GM10248 (cell line): ENCODE measurements around the gene VAV2.

Source experiments
- CTCF ChIA-PET: fragments of 300-600 bp; sonication (Branson Sonifier 250); formaldehyde crosslinking; extraction: SDS; loops from one replicate; lab custom pipeline; 2021; ENCODE audit warnings: antibody characterized with exemption; lab: Yijun Ruan, JAX
- POLR2A ChIA-PET: fragments of 350-650 bp; sonication (Branson Sonifier 250); formaldehyde crosslinking; extraction: SDS; loops from one replicate; lab custom pipeline; 2020; ENCODE audit warnings: antibody characterized with exemption; lab: Yijun Ruan, JAX
- DNase-seq: peaks from one replicate; pipeline ENCODE4 v3.0.0; 2012; ENCODE audit errors: extremely low spot score
- CTCF ChIP-seq: IDR thresholded peaks from 2 replicates; pipeline ENCODE4 v1.5.1; 2012; ENCODE audit warnings: mild to moderate bottlenecking, low read depth; ENCODE audit errors: extremely low read depth, missing control alignments, control extremely low read depth

The VAV2 gene

GRCh38 chr9:133994353-133995011, 2.4 kb upstream of the VAV2 start:
- peak; percentile 87 for DNase-seq
- POLR2A ChIA-PET, result no interaction called here
- TF ChIP-seq CTCF, result peak; percentile 99
- CTCF ChIA-PET, result interaction anchor here (0.6 to 4.6 kb wide), 58 partner anchors 10 to 508 kb away, joined by 3 to 186 read pairs (median 4); partner anchors contain the start of genes BRD3OS and SARDH

GRCh38 chr9:133993635-133994253, 1.6 kb upstream of the VAV2 start:
- DNase-seq, result no peak
- ChIA-PET CTCF (interaction anchor here (0.6 to 4.6 kb wide), 53 partner anchors 9 to 460 kb away, joined by 3 to 186 read pairs (median 4); partner anchors contain the start of genes BRD3OS, SARDH and WDR5), POLR2A (no interaction called here)
- TF ChIP-seq CTCF, result no peak

- DNase-seq, result peak; percentile 90
- ChIA-PET CTCF (interaction anchor here (0.9 to 4.6 kb wide), 44 partner anchors 8 to 459 kb away, joined by 3 to 186 read pairs (median 4); partner anchors contain the start of genes BRD3OS, SARDH and WDR5), POLR2A (no interaction called here)
- TF ChIP-seq CTCF, result peak; percentile 53
Measured at GRCh38 chr9:133992780-133993634, 883 bp upstream of the VAV2 start.

- no peak for DNase-seq
- POLR2A ChIA-PET, result interaction anchor here (0.6 to 1.2 kb wide), 2 partner anchors 17 to 23 kb away, joined by 3 read pairs; no protein-coding TSS in a partner anchor
- no peak for TF ChIP-seq CTCF
- CTCF ChIA-PET, result interaction anchor here (0.6 to 1.3 kb wide), 6 partner anchors 11 to 210 kb away, joined by 3 to 4 read pairs (median 3); no protein-coding TSS in a partner anchor
Measured at GRCh38 chr9:133991214-133991921, 756 bp downstream of the VAV2 start.

GRCh38 chr9:133990366-133991213, 1.5 kb downstream of the VAV2 start:
- no peak for DNase-seq
- ChIA-PET POLR2A (interaction anchor here (0.6 to 1.2 kb wide), 2 partner anchors 16 to 22 kb away, joined by 3 read pairs; no protein-coding TSS in a partner anchor), CTCF (interaction anchor here (0.7 to 1.3 kb wide), 6 partner anchors 10 to 209 kb away, joined by 3 to 4 read pairs (median 3); no protein-coding TSS in a partner anchor)
- TF ChIP-seq CTCF, result no peak
